HG03442 (cell line): Measurements from ENCODE around the gene TUBA4A.
A peak's percentile ranks its signal among the peaks of the same experiment; 100 is the strongest.

ENCODE experiments used
- ATAC-seq: cut with Tn5 transposase; IDR thresholded peaks from one replicate; pipeline ENCODE4 v1.9.1; 2021; ENCODE audit warnings: mild to moderate bottlenecking, moderate library complexity; ENCODE audit not compliant: unreplicated experiment

Gene TUBA4A

GRCh38 chr2:219253753-219254589 is at the start of gene TUBA4A:
Gene TUBA4A, minus strand, starts transcription at chr2:219253918. Its CDS starts 60 bp downstream, at chr2:219253858.
- ATAC-seq, result peak; percentile 52

DNA sequence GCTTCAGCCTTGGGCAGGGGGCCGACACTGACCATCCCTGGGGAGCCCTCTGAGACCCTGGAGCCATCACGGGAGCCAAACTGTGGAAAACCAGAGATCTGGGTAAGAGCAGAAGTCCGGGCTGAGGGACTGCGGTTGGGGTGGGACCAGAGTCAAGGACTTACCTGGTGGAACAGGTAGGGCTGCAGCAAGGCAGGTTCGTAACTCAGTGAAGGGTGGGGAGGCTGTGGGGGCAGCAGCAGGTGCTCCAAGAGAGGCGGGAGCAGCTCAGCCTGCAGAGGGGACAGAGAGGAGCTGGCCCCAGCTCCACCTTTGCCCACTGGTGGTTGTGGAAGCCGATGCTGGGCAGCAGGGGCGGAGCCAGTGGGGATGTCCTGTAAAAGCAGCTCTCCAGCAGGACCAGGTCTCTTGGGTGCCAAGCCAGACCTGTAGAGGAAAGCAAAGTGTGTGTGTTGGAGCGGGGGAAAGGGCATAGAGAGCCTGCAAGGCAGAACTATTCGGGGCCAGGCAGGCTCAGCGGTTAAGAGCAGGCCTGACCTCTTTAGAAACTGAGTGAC is 48.8 kb upstream of the TUBA4A start:
- ATAC-seq, result no peak

- no peak for ATAC-seq
Measured at GRCh38 chr2:219300022-219300421, 46.3 kb upstream of the TUBA4A start.

DNA sequence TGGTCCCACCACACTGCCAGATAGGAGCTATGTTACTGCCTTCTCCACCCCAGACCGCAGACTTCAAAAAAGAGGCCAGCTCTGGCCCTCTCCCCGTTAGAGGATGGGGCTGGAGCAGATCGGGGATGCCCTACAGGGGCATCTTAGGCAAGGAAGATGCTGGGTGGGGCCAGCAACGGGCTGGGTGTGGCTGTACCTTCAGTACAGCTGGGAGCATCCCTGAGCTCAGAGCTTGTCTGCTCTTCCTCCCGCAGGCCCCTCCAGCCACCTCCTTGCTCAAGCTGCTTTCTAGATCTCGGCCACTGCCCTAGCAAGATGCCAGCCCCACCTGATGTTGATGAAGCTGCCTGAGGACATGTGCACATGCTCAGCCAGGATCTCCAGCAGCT is 45.6 kb upstream of the TUBA4A start:
- no peak for ATAC-seq

DNA sequence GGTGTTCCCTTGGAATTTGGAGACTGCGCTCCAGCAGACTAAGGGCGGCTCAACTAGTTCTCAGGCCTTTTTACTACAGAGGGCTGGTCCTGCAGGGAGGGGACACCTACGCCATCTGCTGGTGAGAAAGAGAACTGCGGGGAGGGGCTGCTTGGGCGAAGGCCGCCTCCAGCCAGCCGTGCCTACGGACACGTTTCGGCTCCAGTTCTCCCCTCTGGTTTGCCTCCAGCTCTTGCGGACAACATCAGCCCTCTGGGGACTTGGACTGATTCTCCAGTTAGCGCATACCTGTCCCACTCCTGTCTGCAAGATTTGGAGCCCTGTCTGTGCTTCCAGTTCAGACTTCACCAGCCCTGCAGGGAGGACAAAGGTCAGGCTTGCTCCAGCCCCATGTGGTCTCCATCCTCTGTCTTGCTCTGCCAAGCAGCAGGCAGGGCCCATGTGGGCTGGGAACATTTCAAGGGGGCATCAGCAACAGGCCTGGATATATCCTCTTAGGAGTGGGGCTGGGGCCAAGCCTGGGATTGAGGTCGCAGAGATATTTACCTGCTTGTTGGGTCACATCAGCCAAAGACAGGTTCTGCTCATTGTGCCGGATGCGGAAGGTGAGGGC is 45.1 kb upstream of the TUBA4A start:
- ATAC-seq, result peak; percentile 52

DNA sequence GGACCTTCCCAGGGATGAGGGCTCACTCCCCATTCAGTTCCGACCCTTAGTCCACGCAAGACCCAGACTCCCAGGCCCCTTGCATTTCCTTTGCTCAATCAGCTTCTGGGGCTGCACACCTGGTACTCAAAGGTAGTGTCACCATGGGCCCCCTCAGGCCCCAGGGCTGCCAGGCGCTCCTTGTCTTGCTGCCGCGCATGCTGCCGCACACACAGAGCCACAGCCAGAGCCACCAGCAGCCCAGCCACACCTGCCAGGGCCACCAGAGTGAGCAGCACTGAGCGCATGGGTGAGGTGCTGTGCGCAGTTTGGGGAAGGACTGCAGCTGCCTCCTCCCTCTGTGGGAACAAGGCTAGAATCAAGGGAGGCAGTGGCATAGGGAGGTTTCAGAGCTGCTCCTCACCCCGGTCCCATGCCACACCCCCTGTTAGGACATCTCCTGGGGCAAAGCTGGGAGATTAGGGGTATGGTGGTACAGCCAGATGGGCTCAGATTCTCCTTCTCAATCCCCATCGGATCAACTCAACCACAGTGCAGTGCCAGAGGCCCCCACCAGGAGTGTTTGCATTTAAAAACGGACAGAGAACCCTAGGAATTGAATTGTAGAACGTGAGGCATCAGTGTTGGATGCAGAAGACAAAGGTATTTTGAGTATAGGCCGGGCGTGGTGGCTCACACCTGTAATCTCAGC is 44.2 kb upstream of the TUBA4A start:
- no peak for ATAC-seq

DNA sequence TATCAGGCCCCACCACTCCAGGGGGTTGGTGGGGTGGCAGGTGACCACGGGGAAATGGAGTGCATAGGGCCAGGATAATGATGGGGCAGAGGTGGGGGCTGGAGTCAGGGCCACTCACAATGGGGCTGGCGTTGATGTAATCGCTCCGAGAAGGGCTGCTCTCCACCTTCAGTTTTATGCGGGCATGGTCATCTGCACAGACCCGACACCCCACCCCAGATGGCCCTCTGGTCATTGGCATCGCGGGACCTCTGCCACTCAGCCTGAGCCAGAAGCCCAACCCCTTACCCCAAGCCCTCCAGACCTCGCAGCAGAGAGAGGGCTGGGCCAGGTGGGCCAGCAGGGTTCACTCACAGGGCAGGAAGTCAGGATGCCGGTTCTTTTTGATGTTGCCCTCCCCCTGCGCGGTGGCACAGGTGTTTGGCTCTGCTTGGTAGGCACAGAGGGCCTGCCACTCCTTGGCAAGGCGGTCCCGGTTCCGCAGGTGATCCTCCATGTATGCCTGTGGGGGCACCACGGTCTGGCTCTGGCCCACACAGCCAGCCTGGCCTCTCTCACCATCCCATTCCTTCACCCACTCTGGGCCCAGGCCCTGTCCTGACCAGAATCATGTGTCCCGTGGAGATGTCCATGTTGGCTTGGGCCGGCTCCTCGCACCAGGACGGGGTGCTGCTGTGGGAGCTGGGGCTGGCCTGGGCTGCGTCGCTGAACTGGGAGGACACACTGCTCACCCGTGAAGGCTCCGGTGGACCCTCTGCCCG is 43.1 kb upstream of the TUBA4A start:
- ATAC-seq, result no peak

DNA sequence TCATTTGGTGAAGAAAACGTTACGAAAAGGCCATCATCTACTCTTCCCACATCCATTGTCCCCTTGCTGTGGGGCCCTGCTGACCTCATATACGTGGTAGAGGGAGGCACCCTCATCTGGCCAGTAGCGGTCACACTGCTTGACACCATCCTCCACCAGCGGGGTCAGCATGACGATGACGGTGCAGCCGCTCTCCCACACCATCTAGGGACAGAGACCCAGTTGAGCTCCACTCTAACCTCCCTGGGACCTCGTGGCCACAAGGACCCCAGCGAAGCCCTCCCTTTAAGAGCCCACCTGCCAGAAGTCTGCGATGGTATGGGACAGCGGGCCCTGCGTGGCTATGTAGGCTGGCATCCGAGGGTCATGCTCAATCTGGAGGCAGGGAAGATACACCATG is 42.4 kb upstream of the TUBA4A start:
- no peak for ATAC-seq

GRCh38 chr2:219294356-219295351 is 40.9 kb upstream of the TUBA4A start:
- peak; percentile 82 for ATAC-seq

GRCh38 chr2:219293736-219294231 is 40.1 kb upstream of the TUBA4A start:
- no peak for ATAC-seq

GRCh38 chr2:219292616-219293015 is 38.9 kb upstream of the TUBA4A start:
- ATAC-seq, result no peak

DNA sequence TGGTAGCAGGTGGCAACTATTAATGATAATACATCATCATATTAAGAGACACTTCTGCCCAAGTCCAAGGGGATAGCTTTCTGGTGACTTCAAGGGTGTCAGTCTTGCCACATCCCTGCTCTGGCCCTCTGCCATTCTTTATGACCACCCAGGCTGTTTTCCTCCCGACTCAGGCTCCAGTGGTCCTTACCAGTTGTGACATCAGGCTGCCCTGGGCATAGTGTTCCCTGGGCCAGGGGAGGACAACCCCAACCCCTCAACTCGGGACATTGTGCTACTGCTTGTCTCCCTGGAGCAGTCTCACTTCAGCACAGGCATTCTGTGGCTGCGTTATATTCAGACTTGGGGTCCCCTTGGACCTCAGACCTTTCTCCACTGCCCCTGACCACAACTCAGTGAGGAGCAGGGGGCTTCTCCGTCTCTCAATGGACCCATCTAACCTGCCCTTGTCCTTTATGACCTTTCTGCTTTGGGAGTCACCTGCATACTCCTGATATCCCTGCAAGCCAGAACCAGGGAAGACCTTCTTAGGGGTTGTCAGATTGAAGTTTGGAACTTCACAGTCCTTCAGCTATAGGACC is 38.3 kb upstream of the TUBA4A start:
- no peak for ATAC-seq

DNA sequence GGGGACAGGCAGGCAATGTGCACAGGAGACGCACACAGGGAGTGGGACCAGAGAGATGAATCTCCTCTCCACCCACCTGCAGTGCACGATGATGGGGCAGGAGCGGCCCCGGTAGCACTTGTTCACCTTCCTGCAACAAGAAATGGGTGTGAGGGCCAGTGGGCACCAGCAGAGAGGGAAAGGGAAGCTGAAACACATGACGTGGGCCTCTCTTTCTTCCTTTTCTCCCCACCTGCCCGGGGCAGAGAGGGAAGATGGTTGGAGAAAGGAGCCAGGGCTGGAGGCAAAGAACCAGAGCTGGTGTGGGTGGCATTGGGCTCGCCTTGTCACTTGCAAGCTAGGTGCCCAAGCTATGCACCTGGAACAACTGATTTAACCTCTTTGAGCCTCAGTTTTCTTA is 37.7 kb upstream of the TUBA4A start:
- no peak for ATAC-seq

GRCh38 chr2:219290381-219291171 is 36.9 kb upstream of the TUBA4A start:
- no peak for ATAC-seq

- ATAC-seq, result no peak
Measured at GRCh38 chr2:219289537-219290361, 36.0 kb upstream of the TUBA4A start.

GRCh38 chr2:219289195-219289536 is 35.4 kb upstream of the TUBA4A start:
- no peak for ATAC-seq

DNA sequence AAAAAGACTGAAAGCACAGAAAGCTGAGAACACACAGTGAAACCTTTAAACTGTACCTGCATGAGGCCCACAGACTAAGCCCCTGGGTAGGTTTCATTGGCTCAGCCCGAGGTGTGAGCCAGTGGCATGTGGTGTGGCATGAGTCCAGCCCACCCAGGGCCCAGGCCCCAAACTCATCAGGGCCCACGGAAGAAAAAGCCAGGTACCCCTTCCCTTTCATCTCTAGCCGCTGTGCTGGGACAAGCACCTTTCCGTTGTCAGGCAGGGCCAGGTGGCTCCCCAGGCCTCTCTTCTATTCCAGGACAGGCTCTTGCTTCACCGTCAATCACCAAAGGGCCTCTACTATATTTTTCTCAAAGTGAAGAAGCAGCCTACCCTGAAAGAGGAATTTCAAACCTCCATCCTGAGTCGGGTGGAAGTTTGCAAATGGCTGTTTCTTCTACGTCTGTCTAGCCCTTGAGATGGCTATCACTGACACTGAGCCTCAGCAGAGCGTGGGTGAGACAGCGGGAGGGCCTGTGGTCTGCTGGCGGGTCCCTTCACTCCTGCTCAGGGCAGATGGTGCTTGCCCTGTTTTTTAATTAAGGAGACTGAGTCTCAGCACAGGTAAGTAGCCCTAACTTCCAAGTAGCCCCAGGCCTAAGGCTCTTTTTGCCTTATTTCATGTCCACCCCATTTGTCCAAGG is 34.0 kb upstream of the TUBA4A start:
- no peak for ATAC-seq
